ENCODE measurements around the gene ACSM2A.
"Not testable (repeated sequence)": the region's sequence is repeated elsewhere in the genome, so short reads cannot be mapped to it uniquely, and the experiment has no call there.

Gene ACSM2A, protein sequence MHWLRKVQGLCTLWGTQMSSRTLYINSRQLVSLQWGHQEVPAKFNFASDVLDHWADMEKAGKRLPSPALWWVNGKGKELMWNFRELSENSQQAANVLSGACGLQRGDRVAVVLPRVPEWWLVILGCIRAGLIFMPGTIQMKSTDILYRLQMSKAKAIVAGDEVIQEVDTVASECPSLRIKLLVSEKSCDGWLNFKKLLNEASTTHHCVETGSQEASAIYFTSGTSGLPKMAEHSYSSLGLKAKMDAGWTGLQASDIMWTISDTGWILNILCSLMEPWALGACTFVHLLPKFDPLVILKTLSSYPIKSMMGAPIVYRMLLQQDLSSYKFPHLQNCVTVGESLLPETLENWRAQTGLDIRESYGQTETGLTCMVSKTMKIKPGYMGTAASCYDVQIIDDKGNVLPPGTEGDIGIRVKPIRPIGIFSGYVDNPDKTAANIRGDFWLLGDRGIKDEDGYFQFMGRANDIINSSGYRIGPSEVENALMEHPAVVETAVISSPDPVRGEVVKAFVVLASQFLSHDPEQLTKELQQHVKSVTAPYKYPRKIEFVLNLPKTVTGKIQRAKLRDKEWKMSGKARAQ

DNA sequence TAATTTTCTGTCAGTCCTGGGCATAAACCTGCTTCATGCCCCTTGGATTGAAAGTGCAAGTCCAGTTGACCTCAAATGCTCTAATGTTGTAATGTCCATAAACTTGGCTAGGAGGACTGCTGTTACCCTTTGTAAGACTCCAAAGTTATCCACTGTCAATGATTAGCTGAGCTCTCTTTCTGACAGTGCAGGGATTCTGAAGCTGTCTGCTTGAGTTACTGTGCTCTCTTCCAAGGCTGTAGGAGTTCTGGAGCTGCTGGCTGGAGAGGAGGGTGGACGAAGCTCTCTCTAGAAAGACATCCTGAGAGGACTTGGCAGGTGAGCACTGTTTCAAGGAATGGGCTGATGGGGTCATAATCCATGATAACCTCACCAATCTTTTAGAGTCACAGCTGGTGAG lies at the start of gene ACSM2A:
TSS of gene ACSM2A (plus strand) at position 158 of the 400 bp plus-strand sequence. CDS start 8,594 bp downstream, outside the sequence.
- H3K36me3 ChIP-seq (ENCODE audit: control insufficient read depth, insufficient read depth, low read length); H3K9ac ChIP-seq (ENCODE audit: low read length); H3K27me3 ChIP-seq (ENCODE audit: control insufficient read depth, insufficient read depth, low read length); H3K4me3 ChIP-seq (ENCODE audit: low read length); H3K27ac ChIP-seq (ENCODE audit: low read depth, low read length); H3K4me1 ChIP-seq (ENCODE audit: control insufficient read depth, insufficient read depth, low read length): not testable (repeated sequence)

DNA sequence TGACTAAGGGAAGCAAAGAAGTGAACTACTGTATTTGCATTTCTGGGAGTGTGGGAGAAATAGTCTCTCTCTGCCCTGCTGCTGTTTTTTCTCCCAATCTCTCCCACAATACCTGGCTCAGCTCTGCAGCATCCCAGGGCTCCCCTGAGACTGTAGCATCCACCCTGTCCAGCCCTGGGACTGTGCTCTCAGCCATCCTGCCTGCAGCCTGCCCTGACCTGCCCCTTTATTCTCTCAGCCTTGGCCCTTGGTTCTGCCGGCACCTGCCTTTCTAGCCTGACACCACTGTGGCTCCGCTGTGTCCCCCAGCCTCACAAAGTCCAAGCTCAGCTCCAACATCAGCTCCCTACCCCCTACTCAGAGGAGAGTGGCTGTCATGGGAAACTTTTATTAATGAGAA lies 48.7 kb upstream of the ACSM2A start:
- Histone ChIP-seq H3K9ac (ENCODE audit: low read length) (no peak overlapping the region), H3K4me3 (ENCODE audit: low read length) (no peak overlapping the region), H3K36me3 (ENCODE audit: control insufficient read depth, insufficient read depth, low read length) (no peaks in the 10 kb centered on the region), H3K27ac (ENCODE audit: low read depth, low read length) (no peak overlapping the region), H3K27me3 (ENCODE audit: control insufficient read depth, insufficient read depth, low read length) (no peaks in the 10 kb centered on the region), H3K4me1 (ENCODE audit: control insufficient read depth, insufficient read depth, low read length) (no peaks in the 10 kb centered on the region)

DNA sequence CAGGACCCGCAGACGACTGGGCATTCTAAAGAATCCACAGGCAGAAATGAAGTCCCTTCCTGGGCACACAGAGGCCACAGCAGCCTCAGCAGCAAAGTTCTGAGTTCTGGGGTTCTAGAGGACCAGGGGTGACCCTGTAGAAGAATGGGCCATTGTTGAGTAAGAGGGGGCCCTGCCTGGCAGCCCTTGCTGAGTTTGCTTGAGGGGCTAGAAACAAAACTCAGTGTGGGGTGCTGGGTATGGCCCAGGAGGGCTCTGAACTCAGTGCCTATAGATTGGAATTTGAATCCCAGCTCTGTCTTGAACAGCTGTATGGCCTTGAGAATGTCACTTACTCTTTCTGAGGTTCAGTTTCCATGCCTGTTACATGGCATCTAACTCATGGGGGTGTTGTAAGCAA lies 46.7 kb upstream of the ACSM2A start, which contains the start of gene PDILT:
TSS of gene PDILT (minus strand) at position 101 of the 400 bp plus-strand sequence. CDS start 5,437 bp downstream, outside the sequence.
- H3K9ac ChIP-seq (ENCODE audit: low read length), result no peak within 1 kb of the TSS
- H3K36me3 ChIP-seq (ENCODE audit: control insufficient read depth, insufficient read depth, low read length), result no peaks in the 10 kb centered on the region
- H3K4me3 ChIP-seq (ENCODE audit: low read length), result no peak within 1 kb of the TSS
- H3K27me3 ChIP-seq (ENCODE audit: control insufficient read depth, insufficient read depth, low read length), result no peaks in the 10 kb centered on the region
- no peaks in the 10 kb centered on the region for H3K4me1 ChIP-seq (ENCODE audit: control insufficient read depth, insufficient read depth, low read length)
- no peak within 1 kb of the TSS for H3K27ac ChIP-seq (ENCODE audit: low read depth, low read length)

DNA sequence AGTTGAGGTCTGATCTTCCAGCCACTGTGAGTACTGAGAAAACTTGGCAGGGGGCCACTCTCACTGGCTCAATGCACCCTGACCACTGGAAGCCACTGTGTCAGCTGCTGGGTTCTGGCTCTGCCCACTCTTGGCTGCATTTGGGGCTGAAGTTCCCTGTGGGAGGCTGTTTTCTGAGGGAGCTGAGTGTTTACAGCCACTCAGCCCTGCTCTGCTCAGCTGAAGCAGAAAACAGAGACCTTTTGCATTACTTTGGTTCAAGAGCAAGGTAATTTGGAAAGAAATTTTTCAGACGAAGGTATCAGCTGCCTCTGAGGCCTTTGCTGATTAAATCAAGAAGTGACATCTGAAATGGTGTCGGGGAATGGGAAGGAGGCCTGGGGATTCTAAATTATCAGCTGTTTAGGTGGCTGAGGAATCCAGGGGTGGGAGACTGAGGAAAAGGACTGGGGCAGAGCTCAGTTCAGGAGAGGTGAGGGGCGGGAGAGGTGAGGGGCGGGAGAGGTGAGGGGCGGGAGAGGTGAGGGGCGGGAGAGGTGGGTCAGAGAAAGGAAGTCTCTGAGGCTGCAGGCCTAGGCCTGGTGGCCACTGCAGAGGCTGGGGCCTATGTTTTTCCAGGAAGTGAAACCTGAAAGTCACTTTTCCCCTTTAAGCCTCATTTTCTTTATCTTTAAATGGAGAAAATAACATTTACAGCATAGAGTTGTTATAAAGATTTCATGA lies 41.8 kb upstream of the ACSM2A start, which contains the start of gene ACSM5:
TSS of gene ACSM5 (plus strand) at position 137 of the 723 bp plus-strand sequence. CDS start 1,951 bp downstream, outside the sequence.
- Histone ChIP-seq H3K4me3 (ENCODE audit: low read length) (no peak within 1 kb of the TSS), H3K27ac (ENCODE audit: low read depth, low read length) (no peak within 1 kb of the TSS), H3K27me3 (ENCODE audit: control insufficient read depth, insufficient read depth, low read length) (no peaks in the 10 kb centered on the region), H3K9ac (ENCODE audit: low read length) (no peak within 1 kb of the TSS), H3K4me1 (ENCODE audit: control insufficient read depth, insufficient read depth, low read length) (no peaks in the 10 kb centered on the region), H3K36me3 (ENCODE audit: control insufficient read depth, insufficient read depth, low read length) (no peaks in the 10 kb centered on the region)

DNA sequence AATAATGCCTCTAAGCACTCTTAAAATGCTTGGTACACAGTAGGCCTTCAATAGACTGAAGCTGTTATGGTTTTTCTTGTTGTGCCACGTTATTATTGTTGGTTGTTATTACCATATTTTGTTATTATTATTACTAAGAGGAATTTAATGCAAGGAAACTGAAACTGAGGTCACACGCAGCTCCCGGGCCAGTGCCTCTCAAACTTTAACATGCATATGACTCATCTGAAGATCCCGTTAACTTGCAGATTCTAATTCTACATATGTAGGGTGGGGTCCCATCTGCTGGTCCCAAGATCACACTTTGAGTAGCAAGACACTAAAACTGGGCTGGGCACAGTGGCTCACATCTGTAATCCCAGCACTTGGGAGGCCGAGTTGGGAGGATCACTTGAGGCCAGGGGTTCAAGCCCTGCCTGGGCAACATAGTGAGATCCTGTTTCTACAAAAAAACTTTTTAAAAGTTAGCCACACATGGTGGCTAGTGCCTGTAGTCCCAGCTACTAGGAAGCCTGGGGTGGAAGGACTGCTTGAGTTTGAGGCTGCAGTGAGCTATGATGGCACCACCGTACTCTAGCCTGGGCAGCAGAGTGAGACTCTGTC lies 41.1 kb upstream of the ACSM2A start:
- H3K27ac ChIP-seq (ENCODE audit: low read depth, low read length), result no peak overlapping the region
- no peak overlapping the region for H3K9ac ChIP-seq (ENCODE audit: low read length)
- no peaks in the 10 kb centered on the region for H3K27me3 ChIP-seq (ENCODE audit: control insufficient read depth, insufficient read depth, low read length)
- H3K36me3 ChIP-seq (ENCODE audit: control insufficient read depth, insufficient read depth, low read length), result no peaks in the 10 kb centered on the region
- H3K4me1 ChIP-seq (ENCODE audit: control insufficient read depth, insufficient read depth, low read length), result no peaks in the 10 kb centered on the region
- no peak overlapping the region for H3K4me3 ChIP-seq (ENCODE audit: low read length)

DNA sequence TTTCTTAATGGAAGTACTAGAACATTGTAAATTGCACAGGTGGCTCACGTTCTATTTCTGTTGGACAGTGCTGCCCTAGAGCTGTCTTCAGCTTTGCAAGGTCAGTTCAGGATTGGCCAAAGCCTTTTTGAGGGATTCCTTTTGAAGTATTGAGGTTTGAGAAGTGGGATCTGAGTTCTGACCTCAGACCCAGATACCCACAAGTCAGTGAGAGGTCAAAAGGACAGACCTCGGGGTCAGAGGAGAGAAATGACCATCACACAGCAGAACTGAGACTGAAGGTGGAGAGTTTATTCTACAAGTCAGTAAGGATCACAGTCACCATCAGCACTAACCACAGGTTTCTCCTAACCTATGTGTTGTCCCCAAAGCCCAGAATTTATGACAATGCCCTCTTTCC lies 40.3 kb upstream of the ACSM2A start:
- H3K27ac ChIP-seq (ENCODE audit: low read depth, low read length), result no peak overlapping the region
- no peaks in the 10 kb centered on the region for H3K36me3 ChIP-seq (ENCODE audit: control insufficient read depth, insufficient read depth, low read length)
- H3K9ac ChIP-seq (ENCODE audit: low read length), result no peak overlapping the region
- no peaks in the 10 kb centered on the region for H3K27me3 ChIP-seq (ENCODE audit: control insufficient read depth, insufficient read depth, low read length)
- H3K4me3 ChIP-seq (ENCODE audit: low read length), result no peak overlapping the region
- H3K4me1 ChIP-seq (ENCODE audit: control insufficient read depth, insufficient read depth, low read length), result no peaks in the 10 kb centered on the region

DNA sequence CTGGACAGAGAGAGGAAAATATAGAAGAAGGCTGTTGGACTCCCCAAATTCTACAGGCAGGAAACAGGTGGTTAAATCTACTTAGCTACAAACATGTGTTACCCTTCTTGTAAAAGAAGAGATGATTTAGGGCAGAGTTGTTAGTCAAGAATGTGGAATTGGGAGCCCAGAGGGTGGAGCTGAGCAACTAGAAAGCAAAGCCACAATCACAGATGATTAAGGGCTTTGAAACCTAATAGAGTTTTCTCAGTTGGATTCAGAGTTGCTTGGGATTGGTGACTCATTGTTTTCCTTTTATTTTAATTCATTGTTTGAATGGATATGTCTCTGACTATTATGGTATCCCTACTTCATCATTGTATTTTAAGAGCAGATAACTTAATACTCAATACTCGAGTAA lies 35.8 kb upstream of the ACSM2A start:
- Histone ChIP-seq H3K4me3 (ENCODE audit: low read length) (no peak overlapping the region), H3K4me1 (ENCODE audit: control insufficient read depth, insufficient read depth, low read length) (no peaks in the 10 kb centered on the region), H3K27ac (ENCODE audit: low read depth, low read length) (no peak overlapping the region), H3K27me3 (ENCODE audit: control insufficient read depth, insufficient read depth, low read length) (no peaks in the 10 kb centered on the region), H3K9ac (ENCODE audit: low read length) (no peak overlapping the region), H3K36me3 (ENCODE audit: control insufficient read depth, insufficient read depth, low read length) (no peaks in the 10 kb centered on the region)

DNA sequence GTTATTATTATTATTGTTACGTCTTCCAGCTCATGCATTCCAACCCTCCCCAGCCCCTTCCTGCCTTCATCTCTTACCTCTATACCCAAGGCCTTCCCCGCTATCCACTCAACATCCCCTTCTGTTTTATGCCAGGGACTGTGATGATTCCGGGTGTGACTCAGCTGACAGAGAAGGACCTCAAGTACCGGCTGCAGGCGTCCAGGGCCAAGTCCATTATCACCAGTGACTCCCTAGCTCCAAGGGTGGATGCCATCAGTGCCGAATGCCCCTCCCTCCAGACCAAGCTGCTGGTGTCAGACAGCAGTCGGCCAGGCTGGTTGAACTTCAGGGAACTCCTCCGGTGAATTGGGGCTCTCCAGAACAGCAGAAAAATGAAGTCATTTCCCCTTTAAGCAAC lies 32.2 kb upstream of the ACSM2A start:
- not testable (repeated sequence) for H3K4me3 ChIP-seq (ENCODE audit: low read length); H3K36me3 ChIP-seq (ENCODE audit: control insufficient read depth, insufficient read depth, low read length); H3K4me1 ChIP-seq (ENCODE audit: control insufficient read depth, insufficient read depth, low read length); H3K27ac ChIP-seq (ENCODE audit: low read depth, low read length); H3K27me3 ChIP-seq (ENCODE audit: control insufficient read depth, insufficient read depth, low read length); H3K9ac ChIP-seq (ENCODE audit: low read length)

DNA sequence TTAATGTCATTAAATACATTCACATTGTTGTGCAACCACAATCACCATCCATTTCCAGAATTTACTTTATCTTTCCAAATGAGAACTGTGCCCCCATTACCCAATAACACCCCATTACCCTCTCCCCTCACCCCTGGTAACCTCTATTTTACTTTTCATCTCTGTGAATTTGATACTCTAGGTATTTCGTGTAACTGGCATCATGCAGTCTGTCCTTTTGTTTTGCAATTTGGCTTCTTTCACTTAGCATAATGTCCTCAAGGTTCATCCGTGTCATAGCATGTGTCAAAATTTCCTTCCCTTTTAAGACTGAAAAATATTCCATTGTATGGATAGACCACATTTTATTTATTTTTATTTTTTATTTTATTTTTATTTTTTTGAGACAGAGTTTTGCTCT lies 29.6 kb upstream of the ACSM2A start:
- H3K36me3 ChIP-seq (ENCODE audit: control insufficient read depth, insufficient read depth, low read length); H3K4me3 ChIP-seq (ENCODE audit: low read length); H3K9ac ChIP-seq (ENCODE audit: low read length); H3K4me1 ChIP-seq (ENCODE audit: control insufficient read depth, insufficient read depth, low read length); H3K27ac ChIP-seq (ENCODE audit: low read depth, low read length); H3K27me3 ChIP-seq (ENCODE audit: control insufficient read depth, insufficient read depth, low read length): not testable (repeated sequence)

DNA sequence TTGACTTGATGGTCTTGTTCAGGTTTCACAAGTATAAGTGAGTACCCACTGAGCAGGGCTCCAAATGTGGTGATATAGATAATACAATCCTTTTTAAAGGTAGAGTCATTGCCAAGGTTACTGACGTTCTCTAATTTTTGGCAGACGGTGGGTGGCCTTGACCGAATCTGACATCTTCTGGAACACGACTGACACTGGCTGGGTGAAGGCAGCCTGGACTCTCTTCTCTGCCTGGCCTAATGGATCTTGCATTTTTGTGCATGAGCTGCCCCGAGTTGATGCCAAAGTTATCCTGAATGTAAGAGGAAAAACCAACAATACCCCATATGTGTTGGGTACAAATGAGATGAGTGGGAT lies 27.6 kb upstream of the ACSM2A start:
- not testable (repeated sequence) for H3K27ac ChIP-seq (ENCODE audit: low read depth, low read length); H3K4me1 ChIP-seq (ENCODE audit: control insufficient read depth, insufficient read depth, low read length); H3K9ac ChIP-seq (ENCODE audit: low read length); H3K27me3 ChIP-seq (ENCODE audit: control insufficient read depth, insufficient read depth, low read length); H3K36me3 ChIP-seq (ENCODE audit: control insufficient read depth, insufficient read depth, low read length); H3K4me3 ChIP-seq (ENCODE audit: low read length)

DNA sequence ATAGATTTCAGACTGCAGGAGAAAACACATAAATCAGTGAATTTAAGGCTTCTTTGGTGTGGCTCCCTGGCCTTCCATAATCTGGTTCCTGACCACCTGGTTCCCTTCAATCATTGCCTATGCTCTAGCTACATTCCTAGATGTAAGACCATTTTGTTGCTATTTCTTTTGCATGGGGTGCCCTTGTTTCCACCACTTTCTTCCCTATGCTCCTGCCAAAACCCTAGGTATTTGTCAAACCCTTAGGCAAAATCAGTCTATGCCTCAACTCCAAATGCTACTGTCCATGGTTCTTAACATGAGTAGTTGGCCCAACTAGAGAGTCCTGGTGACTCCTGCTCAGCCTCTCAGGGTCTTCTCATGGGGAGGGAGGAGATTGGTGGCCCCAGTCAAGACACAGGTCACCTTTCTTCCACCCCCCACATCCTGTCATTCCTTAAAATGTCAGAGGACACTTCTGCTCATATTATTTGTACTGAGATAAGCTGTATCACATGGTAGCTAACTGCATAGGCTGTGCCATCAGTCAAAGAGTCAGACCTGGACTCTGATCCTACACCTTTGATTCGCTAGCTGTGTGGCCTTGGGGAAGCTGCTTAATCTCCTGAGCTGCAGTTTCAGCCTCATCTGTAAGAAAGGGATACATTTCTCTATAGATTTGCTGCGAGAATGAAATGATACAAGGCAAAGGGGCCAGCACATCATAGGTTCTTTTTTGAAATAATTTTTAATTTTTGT lies 27.0 kb upstream of the ACSM2A start:
- Histone ChIP-seq H3K27ac (ENCODE audit: low read depth, low read length) (no peak overlapping the region), H3K9ac (ENCODE audit: low read length) (no peak overlapping the region), H3K36me3 (ENCODE audit: control insufficient read depth, insufficient read depth, low read length) (no peaks in the 10 kb centered on the region), H3K4me1 (ENCODE audit: control insufficient read depth, insufficient read depth, low read length) (no peaks in the 10 kb centered on the region), H3K4me3 (ENCODE audit: low read length) (no peak overlapping the region), H3K27me3 (ENCODE audit: control insufficient read depth, insufficient read depth, low read length) (no peaks in the 10 kb centered on the region)

DNA sequence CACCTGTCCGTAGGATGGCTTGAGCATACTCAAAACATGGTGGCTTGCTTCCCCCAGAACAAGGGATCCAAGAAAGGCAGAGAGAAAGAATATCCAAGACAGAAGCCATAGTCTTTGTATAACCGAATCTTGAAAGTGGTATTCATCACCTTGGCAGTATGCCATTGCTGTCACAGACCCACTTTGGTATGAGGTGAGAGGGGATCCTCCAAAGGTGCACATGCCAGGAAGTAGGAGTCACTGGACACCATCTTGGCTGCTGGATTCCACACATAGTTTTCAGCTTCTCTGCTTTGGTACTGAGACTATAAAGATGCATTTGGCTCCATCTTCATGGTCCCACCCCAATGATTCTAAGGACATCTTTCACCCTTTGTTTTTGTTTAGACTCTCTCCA lies 23.9 kb upstream of the ACSM2A start:
- H3K4me1 ChIP-seq (ENCODE audit: control insufficient read depth, insufficient read depth, low read length); H3K27me3 ChIP-seq (ENCODE audit: control insufficient read depth, insufficient read depth, low read length); H3K27ac ChIP-seq (ENCODE audit: low read depth, low read length); H3K9ac ChIP-seq (ENCODE audit: low read length); H3K36me3 ChIP-seq (ENCODE audit: control insufficient read depth, insufficient read depth, low read length); H3K4me3 ChIP-seq (ENCODE audit: low read length): not testable (repeated sequence)

All from rectal smooth muscle tissue (tissue), 1 donor.